Neutrophil (primary cell): Measurements from ENCODE around the gene NR2C2.
A peak's percentile ranks its signal among the peaks of the same experiment; 100 is the strongest.

Experiments
- H3K27ac ChIP-seq: fragments of 200-600 bp; sonication (generic); 2 replicates; pipeline ENCODE4 v1.5.1; 2016; ENCODE audit warnings: mild to moderate bottlenecking, moderate library complexity
- H3K27me3 ChIP-seq: fragments of 200-600 bp; sonication (generic); 2 replicates; pipeline ENCODE4 v1.6.0; 2016; ENCODE audit warnings: mild to moderate bottlenecking
- H3K36me3 ChIP-seq: fragments of 200-600 bp; sonication (generic); 2 replicates; pipeline ENCODE4 v1.5.1; 2017
- H3K4me1 ChIP-seq, 2 experiments: fragments of 200-600 bp in 1 of 2; sonication (generic) in 1 of 2; 1 replicate in 1 of 2; 2 replicates in 1 of 2; pipeline versions ENCODE4 v1.5.1 to v1.6.1; 2013 to 2016; ENCODE audit warnings: low read depth in 1 of 2, low read length in 1 of 2, mild to moderate bottlenecking in 1 of 2, moderate library complexity in 1 of 2; ENCODE audit not compliant: control insufficient read depth in 1 of 2, insufficient read depth in 1 of 2
- H3K4me3 ChIP-seq, 2 experiments: fragments of 200-600 bp in 1 of 2; sonication (generic) in 1 of 2; 1 replicate in 1 of 2; 2 replicates in 1 of 2; pipeline ENCODE4 v1.5.1; 2013 to 2016; ENCODE audit warnings: low read depth in 1 of 2, low read length in 1 of 2, mild to moderate bottlenecking in 1 of 2, moderate library complexity in 1 of 2
- H3K9me3 ChIP-seq: fragments of 200-600 bp; sonication (generic); 2 replicates; pipeline ENCODE4 v1.5.1; 2016
- TF ChIP-seq, protein P1 (sequence below): fragments of 200-600 bp; sonication (generic); IDR thresholded peaks from 2 replicates; pipeline ENCODE4 v1.5.1; 2016; ENCODE audit warnings: antibody characterized with exemption

The NR2C2 gene

DNA sequence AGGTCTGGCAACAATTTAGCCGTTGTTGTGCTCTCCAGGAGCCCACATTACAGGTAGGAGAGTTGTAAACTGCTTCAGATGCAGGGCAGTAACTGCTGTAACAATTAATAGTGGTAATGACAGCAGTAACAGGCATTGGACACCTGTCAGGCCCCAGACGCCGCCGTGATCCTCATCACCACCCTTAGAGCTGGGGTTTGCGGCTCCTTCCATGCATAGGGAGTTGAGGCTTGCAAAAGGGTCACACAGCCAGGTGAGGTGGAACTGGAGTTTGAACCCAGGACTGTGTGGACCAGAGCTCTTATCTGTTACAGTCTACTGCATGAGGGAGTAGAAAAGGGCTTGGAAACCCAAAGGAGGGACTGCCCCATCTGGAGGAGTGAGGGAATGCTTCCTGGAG is 26.8 kb upstream of the NR2C2 start:
- no peaks in the 10 kb centered on the region for H3K36me3 ChIP-seq
- no peak overlapping the region for H3K27ac ChIP-seq
- H3K4me3 ChIP-seq: no peak overlapping the region
- H3K27me3 ChIP-seq: no peaks in the 10 kb centered on the region
- no peaks in the 10 kb centered on the region for H3K9me3 ChIP-seq
- TF ChIP-seq, protein P1, sequence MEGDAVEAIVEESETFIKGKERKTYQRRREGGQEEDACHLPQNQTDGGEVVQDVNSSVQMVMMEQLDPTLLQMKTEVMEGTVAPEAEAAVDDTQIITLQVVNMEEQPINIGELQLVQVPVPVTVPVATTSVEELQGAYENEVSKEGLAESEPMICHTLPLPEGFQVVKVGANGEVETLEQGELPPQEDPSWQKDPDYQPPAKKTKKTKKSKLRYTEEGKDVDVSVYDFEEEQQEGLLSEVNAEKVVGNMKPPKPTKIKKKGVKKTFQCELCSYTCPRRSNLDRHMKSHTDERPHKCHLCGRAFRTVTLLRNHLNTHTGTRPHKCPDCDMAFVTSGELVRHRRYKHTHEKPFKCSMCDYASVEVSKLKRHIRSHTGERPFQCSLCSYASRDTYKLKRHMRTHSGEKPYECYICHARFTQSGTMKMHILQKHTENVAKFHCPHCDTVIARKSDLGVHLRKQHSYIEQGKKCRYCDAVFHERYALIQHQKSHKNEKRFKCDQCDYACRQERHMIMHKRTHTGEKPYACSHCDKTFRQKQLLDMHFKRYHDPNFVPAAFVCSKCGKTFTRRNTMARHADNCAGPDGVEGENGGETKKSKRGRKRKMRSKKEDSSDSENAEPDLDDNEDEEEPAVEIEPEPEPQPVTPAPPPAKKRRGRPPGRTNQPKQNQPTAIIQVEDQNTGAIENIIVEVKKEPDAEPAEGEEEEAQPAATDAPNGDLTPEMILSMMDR: no peak
- H3K4me1 ChIP-seq: no peaks in the 10 kb centered on the region

DNA sequence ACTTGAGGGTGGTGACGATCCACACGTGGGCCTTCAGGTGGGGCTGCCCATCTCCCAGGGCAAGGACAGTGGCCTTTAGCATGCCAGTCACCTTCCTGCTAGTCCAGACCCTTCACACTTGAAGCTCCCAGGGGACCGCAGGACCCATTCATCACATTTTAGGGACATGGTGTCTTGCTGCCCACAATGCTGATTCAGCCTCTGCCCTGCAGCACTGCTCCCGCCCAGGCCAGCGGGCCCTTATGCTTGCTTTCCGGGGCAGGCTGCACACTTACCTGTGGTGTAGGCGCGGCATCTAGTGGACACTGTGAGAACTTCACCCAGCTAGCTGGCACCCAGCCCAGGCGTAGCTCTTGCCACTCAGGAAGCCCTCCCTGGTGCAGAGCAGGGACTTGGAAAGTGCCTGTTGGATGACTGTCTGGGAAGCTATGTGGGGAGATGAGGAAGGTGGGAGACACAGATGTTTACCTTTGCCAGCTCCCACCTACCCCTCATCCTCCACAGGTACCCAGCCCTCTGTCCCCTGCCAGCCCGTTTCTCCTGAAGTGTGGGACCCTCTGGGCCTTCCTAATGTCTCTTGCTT is 26.3 kb upstream of the NR2C2 start:
- H3K9me3 ChIP-seq: no peaks in the 10 kb centered on the region
- no peaks in the 10 kb centered on the region for H3K4me1 ChIP-seq
- TF ChIP-seq, protein P1: peak; percentile 88
- H3K36me3 ChIP-seq: no peaks in the 10 kb centered on the region
- no peak overlapping the region for H3K4me3 ChIP-seq
- no peaks in the 10 kb centered on the region for H3K27me3 ChIP-seq
- H3K27ac ChIP-seq: no peak overlapping the region

DNA sequence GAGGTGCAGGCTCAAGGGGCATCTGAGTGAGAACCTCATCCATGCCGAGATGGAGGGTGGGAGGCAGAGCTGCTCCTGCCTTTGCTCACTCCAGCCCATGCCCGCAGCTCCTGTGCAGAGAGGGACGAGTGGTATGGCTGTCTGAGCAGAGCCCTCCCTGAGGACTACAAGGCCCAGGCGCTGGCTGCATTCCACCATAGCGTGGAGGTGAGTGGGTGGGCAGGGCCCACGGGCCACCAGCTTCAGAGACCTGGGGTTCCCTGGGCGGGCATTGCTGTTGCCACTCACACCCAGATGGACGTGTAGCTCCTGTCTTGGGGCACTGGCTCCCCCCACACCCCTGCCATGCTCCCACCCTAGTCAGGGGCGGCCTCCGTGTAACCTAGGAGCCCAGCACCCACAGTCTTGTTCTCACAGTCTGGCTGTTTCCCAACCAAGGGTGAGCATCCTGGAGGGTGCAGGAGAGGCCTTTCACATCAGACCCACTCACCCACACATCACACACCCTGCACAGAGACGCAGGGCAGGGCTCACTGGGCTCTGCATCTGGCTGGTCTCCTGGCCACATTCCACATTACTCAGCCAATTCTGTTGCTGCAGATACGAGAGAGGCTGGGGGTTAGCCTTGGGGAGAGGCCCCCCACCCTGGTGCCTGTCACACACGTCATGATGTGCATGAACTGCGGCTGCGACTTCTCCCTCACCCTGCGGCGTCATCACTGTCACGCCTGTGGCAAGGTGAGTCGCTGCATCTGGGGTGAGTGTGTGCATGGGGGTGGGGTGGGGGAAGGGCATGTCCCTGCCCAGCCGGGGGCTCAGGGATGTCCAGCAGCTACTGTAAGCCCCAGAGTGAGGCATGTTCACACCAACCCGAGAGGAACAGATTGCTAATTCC is 25.3 kb upstream of the NR2C2 start:
- Histone ChIP-seq H3K4me3 (no peak overlapping the region), H3K4me1 (no peaks in the 10 kb centered on the region), H3K27me3 (no peaks in the 10 kb centered on the region), H3K36me3 (no peaks in the 10 kb centered on the region), H3K9me3 (no peaks in the 10 kb centered on the region), H3K27ac (no peak overlapping the region)
- TF ChIP-seq, protein P1: no peak

DNA sequence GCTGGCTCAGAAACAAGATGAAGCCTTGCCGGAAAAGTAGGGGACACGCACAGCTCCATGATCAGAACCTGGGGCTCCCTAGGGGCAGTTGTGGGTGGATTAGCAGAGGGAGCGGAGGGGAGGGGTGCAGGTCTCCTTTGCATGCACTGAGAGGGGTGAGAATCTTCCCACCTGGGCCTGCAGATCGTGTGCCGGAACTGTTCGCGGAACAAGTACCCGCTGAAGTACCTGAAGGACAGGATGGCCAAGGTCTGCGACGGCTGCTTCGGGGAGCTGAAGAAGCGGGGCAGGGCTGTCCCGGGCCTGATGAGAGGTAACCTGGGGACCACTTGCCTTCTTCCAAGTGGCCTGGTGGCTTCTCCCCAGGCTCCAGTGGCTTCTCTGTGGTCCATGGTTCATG is 24.5 kb upstream of the NR2C2 start:
- H3K9me3 ChIP-seq: no peaks in the 10 kb centered on the region
- TF ChIP-seq, protein P1: no peak

DNA sequence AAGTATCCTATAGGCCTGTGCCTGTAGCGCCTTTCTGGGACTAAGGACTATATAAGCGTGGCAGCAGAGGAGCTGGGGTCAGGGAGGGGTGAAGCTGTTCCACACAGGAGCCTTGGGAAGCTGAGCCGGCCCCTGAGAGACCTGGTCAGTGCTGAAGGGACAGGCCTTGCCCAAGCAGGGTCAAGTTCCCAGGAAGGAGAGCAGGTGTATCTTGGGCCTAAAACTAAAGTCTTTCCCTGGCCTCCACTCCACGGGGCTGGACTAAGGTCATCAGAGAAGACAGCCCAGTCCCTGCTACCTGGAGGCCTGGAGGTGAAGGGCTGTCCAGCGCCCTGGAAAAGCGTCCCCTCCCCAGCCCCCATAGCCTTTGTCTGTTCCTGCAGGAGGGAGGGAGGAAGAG is 23.9 kb upstream of the NR2C2 start:
- Histone ChIP-seq H3K4me3 (no peak overlapping the region), H3K27ac (no peak overlapping the region)

More for the DNA sequence above, 24.5 kb upstream of the NR2C2 start:
- Histone ChIP-seq H3K36me3 (no peaks in the 10 kb centered on the region), H3K27ac (no peak overlapping the region), H3K27me3 (no peaks in the 10 kb centered on the region), H3K4me3 (no peak overlapping the region), H3K4me1 (no peaks in the 10 kb centered on the region)

More for the DNA sequence above, 23.9 kb upstream of the NR2C2 start:
- Histone ChIP-seq H3K9me3 (no peaks in the 10 kb centered on the region), H3K27me3 (no peaks in the 10 kb centered on the region), H3K36me3 (no peaks in the 10 kb centered on the region), H3K4me1 (no peaks in the 10 kb centered on the region)
- TF ChIP-seq, protein P1: no peak
